Hepatocyte (in vitro differentiated cells): ENCODE measurements around the gene PCGF3.

ENCODE experiments used
- EZH2 ChIP-seq: fragments of 200-600 bp; sonication (generic); IDR thresholded peaks from 2 replicates; pipeline ENCODE4 v1.6.1; 2016; ENCODE audit warnings: antibody characterized with exemption, mild to moderate bottlenecking, borderline replicate concordance
- EZH2phosphoT487 ChIP-seq: fragments of 200-600 bp; sonication (generic); IDR thresholded peaks from one replicate; pipeline ENCODE4 v1.6.1; 2018; ENCODE audit warnings: antibody characterized with exemption, mild to moderate bottlenecking, low read depth, moderate library complexity; ENCODE audit not compliant: unreplicated experiment, severe bottlenecking
- TF ChIP-seq, protein P1 (sequence below): fragments of 200-600 bp; sonication (generic); IDR thresholded peaks from 2 replicates; pipeline ENCODE4 v1.5.1; 2016; ENCODE audit warnings: antibody characterized with exemption, mild to moderate bottlenecking; ENCODE audit not compliant: poor library complexity

DNA sequence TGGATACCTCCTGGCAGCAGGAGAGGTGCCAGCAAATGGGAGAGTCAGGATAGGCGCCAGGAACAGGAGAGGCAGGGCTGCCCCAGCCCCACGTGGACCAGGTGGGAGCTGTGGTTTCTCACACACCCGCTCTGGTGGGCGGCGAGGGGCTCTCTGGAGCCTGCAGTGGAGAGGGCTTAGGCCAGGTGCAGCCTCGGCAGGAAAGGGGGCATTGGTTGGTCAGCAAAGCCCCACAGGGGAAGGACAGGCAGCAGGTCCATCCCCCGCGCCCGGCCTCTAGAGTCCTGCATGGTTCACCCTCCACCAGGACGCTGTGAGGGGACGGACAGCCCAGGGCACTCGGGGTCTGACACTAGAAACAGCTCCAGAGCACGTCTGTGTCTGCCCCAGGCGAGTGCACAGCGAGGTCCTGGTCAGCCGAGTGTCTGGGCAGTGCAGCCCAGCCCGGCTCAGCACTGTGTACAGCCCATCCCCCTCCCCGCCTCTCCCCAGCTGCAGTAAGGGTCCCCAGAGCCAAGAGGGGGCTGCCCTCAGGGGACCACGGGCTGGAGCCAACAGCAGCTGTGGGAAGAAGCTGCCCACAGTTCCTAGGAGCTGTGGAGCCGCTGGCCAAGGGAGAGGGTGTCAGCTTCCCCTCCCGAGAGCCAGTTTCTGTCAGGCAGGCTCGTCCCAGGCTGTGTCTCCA, 39.7 kb upstream of the PCGF3 start:
- TF ChIP-seq, protein P1, sequence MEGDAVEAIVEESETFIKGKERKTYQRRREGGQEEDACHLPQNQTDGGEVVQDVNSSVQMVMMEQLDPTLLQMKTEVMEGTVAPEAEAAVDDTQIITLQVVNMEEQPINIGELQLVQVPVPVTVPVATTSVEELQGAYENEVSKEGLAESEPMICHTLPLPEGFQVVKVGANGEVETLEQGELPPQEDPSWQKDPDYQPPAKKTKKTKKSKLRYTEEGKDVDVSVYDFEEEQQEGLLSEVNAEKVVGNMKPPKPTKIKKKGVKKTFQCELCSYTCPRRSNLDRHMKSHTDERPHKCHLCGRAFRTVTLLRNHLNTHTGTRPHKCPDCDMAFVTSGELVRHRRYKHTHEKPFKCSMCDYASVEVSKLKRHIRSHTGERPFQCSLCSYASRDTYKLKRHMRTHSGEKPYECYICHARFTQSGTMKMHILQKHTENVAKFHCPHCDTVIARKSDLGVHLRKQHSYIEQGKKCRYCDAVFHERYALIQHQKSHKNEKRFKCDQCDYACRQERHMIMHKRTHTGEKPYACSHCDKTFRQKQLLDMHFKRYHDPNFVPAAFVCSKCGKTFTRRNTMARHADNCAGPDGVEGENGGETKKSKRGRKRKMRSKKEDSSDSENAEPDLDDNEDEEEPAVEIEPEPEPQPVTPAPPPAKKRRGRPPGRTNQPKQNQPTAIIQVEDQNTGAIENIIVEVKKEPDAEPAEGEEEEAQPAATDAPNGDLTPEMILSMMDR: no peak
- TF ChIP-seq EZH2 (no peak), EZH2phosphoT487 (no peak)
